T47D (cell line): Measurements from ENCODE around the gene PODN.

ENCODE experiments used
- DNase-seq, 2 experiments: peaks; one replicate each; pipeline versions ENCODE4 v3.0.0 to v3.0.0-alpha.2; 2011 to 2012; ENCODE audit warnings: low read depth in 1 of 2, low spot score in 1 of 2
- JUND ChIP-seq: IDR thresholded peaks from 2 replicates; pipeline ENCODE4 v1.6.1; 2012; ENCODE audit warnings: low read depth
- in situ Hi-C: cut with HindIII; loops from 2 replicates; pipeline ENCODE4 v1.10.0; 2016; ENCODE audit warnings: low sequenced_read_pairs, low pct_unique_long_range_greater_than_20kb

The PODN gene

GRCh38 chr1:53038566-53038965, 23.4 kb upstream of the PODN start:
- no peak for DNase-seq
- in situ Hi-C loops = no loop called here
- TF ChIP-seq JUND = no peak

- in situ Hi-C loops = no loop called here
- no peak for DNase-seq
- no peak for TF ChIP-seq JUND
Observed at GRCh38 chr1:53043271-53043670, 18.7 kb upstream of the PODN start.

- TF ChIP-seq JUND = no peak
- DNase-seq = no peak
- in situ Hi-C loops = no loop called here
Observed at GRCh38 chr1:53044926-53045325, 17.1 kb upstream of the PODN start.

- in situ Hi-C loops = no loop called here
- no peak for TF ChIP-seq JUND
- no peak for DNase-seq
Observed at GRCh38 chr1:53046930-53047329, 15.1 kb upstream of the PODN start.

- peak in 1 of 2 experiments; percentile 9 for DNase-seq
- no peak for TF ChIP-seq JUND
- in situ Hi-C loops = no loop called here
Observed at GRCh38 chr1:53047737-53048736, 14.0 kb upstream of the PODN start.

GRCh38 chr1:53048960-53049573, 12.9 kb upstream of the PODN start:
- no peak for TF ChIP-seq JUND
- in situ Hi-C loops = no loop called here
- no peak for DNase-seq

- no peak for DNase-seq
- in situ Hi-C loops = no loop called here
- no peak for TF ChIP-seq JUND
Observed at GRCh38 chr1:53049574-53049967, 12.4 kb upstream of the PODN start.

- TF ChIP-seq JUND = no peak
- in situ Hi-C loops = no loop called here
- no peak for DNase-seq
Observed at GRCh38 chr1:53050310-53050709, 11.7 kb upstream of the PODN start.

GRCh38 chr1:53051676-53052075, 10.3 kb upstream of the PODN start:
- no peak for TF ChIP-seq JUND
- DNase-seq = no peak
- in situ Hi-C loops = no loop called here

GRCh38 chr1:53057127-53057526, 4.9 kb upstream of the PODN start:
- no peak for DNase-seq
- no peak for TF ChIP-seq JUND
- in situ Hi-C loops = no loop called here

- DNase-seq = no peak
- TF ChIP-seq JUND = no peak
- in situ Hi-C loops = no loop called here
Observed at GRCh38 chr1:53060579-53060978, 1.4 kb upstream of the PODN start.

- in situ Hi-C loops = no loop called here
- TF ChIP-seq JUND = no peak
- DNase-seq = no peak
Observed at GRCh38 chr1:53061123-53061858, 722 bp upstream of the PODN start.
